BLaER1 treated with 17β-estradiol and CSF1 and Interleukin-3, amounts not matched to agents 10 nM and 100 nM (cell line): ENCODE measurements around the gene KLHL17.
A peak's percentile ranks its signal among the peaks of the same experiment; 100 is the strongest.

Source experiments
- H3K27ac ChIP-seq, 11 experiments: shearing (Covaris generic); formaldehyde crosslinking; 2 replicates each; pipeline ENCODE4 v1.8.1; 2022
- H3K27me3 ChIP-seq, 11 experiments: shearing (Covaris generic); formaldehyde crosslinking; 2 replicates each; pipeline ENCODE4 v1.8.1; 2022
- H3K36me3 ChIP-seq, 11 experiments: shearing (Covaris generic); formaldehyde crosslinking; 2 replicates each; pipeline ENCODE4 v1.8.1; 2022
- H3K4me1 ChIP-seq, 10 experiments: shearing (Covaris generic); formaldehyde crosslinking; 2 replicates each; pipeline ENCODE4 v1.8.1; 2022
- H3K4me2 ChIP-seq, 11 experiments: shearing (Covaris generic); formaldehyde crosslinking; 2 replicates each; pipeline ENCODE4 v1.8.1; 2022
- H3K4me3 ChIP-seq, 10 experiments: shearing (Covaris generic); formaldehyde crosslinking; 2 replicates each; pipeline ENCODE4 v1.8.1; 2022
- H3K9ac ChIP-seq, 11 experiments: shearing (Covaris generic); formaldehyde crosslinking; 2 replicates each; pipeline ENCODE4 v1.8.1; 2022
- H3K9me3 ChIP-seq, 11 experiments: shearing (Covaris generic); formaldehyde crosslinking; replicated peaks in 1 of 11; 2 replicates each; pipeline ENCODE4 v1.8.1; 2022
- H4K20me1 ChIP-seq, 11 experiments: shearing (Covaris generic); formaldehyde crosslinking; 2 replicates each; pipeline ENCODE4 v1.8.1; 2022
- Cebpa-rat ChIP-seq, 11 experiments: shearing (Covaris generic); IDR thresholded peaks; 2 replicates each; pipeline ENCODE4 v1.8.1; 2022

Gene KLHL17

GRCh38 chr1:997993-998744 lies 37.8 kb downstream of the KLHL17 start:
- Histone ChIP-seq H3K4me1 (peaks cover 20 to 58% (median 47%) of the 10 kb centered on the region in 10 experiments; a peak in 19 of 20 replicates), H3K9me3 (no peaks in the 10 kb centered on the region), H3K9ac (no peak overlapping the region; a peak in 1 of 22 replicates), H4K20me1 (peaks cover 0 to 63% (median 37%) of the 10 kb centered on the region in 11 experiments; a peak in 18 of 22 replicates), H3K27ac (no peak overlapping the region), H3K27me3 (peaks cover 88 to 100% (median 97%) of the 10 kb centered on the region in 11 experiments), H3K4me2 (peak overlapping the region in 10 of 11 experiments; percentile 26 to 100 (median 90); a peak in 18 of 22 replicates), H3K4me3 (peak overlapping the region in 5 of 10 experiments; percentile 11 to 68 (median 26); a peak in 4 of 20 replicates), H3K36me3 (no peaks in the 10 kb centered on the region)
- no peak for TF ChIP-seq Cebpa-rat (IDR thresholded peaks at IDR 0.05)

DNA sequence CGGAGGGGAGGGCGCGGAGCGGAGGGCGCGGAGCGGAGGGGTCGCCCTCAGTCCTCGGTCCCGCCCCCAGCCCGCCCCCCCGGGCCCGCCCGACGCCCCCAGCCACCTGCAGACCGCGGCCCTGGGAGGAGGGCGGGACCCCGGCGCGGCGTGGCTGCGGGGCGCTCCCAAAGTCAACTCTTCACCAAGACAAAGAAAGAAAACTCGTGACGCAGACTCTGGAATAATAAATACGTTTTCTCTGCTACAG lies 38.3 kb downstream of the KLHL17 start:
- no peaks in the 10 kb centered on the region for H3K9me3 ChIP-seq
- peak overlapping the region in 9 of 11 experiments; percentile 21 to 74 (median 56); a peak in 13 of 22 replicates for H3K9ac ChIP-seq
- peak overlapping the region; percentile 89 to 100 (median 97) for H3K4me2 ChIP-seq
- H3K27ac ChIP-seq = no peak overlapping the region
- H3K36me3 ChIP-seq = no peaks in the 10 kb centered on the region
- peaks cover 0 to 66% (median 37%) of the 10 kb centered on the region in 11 experiments; a peak in 18 of 22 replicates for H4K20me1 ChIP-seq
- peak overlapping the region; percentile 55 to 75 (median 66) for H3K4me3 ChIP-seq
- TF ChIP-seq Cebpa-rat (IDR thresholded peaks at IDR 0.05) = no peak
- peaks cover 20 to 58% (median 47%) of the 10 kb centered on the region in 10 experiments; a peak in 19 of 20 replicates for H3K4me1 ChIP-seq
- peaks cover 88 to 100% (median 98%) of the 10 kb centered on the region in 11 experiments for H3K27me3 ChIP-seq

DNA sequence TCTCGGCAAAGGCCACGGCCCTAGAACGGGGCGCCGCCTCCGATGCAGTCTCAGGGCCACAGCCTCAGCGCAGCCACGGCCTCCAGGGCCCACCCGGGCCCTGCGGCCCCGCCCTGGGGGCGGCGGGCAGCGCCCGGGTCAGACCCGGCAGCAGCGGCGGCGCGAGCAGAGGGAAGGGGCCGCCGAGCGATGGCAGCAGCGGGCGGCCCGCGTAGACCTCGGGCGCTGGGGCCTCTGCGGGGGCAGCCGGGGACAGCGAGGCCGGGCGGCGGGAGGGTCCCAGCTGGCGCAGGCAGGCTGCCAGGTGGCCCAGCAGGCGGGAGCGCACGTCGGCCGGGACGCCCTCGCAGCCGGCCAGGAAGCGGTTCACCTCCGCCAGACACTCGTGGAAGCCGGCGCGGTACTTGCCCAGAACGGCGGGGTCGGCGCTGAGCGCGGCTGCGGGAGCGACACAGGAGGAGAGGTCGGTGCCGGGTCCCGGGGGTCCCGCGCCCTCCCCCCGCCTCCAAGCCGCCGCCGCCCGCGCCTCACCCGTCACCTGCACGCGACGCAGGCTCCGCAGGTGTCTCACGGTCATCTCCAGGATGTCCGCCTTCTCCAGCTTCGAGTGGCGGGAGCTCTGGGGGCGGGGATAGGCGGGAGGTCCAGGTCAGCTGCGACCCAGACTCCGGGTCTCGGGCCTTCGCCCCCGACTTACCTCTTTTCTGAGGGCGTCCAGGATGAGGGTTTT lies 38.8 kb downstream of the KLHL17 start:
- no peaks in the 10 kb centered on the region for H3K9me3 ChIP-seq
- H3K4me2 ChIP-seq = peak overlapping the region; percentile 89 to 100 (median 97)
- peaks cover 92 to 100% (median 96%) of the 10 kb centered on the region in 11 experiments for H3K27me3 ChIP-seq
- H3K4me1 ChIP-seq = peaks cover 23 to 62% (median 51%) of the 10 kb centered on the region in 10 experiments
- H3K9ac ChIP-seq = peak overlapping the region in 10 of 11 experiments; percentile 3 to 74 (median 57); a peak in 14 of 22 replicates
- H3K27ac ChIP-seq = no peak overlapping the region
- no peak for TF ChIP-seq Cebpa-rat (IDR thresholded peaks at IDR 0.05)
- H3K36me3 ChIP-seq = no peaks in the 10 kb centered on the region
- H3K4me3 ChIP-seq = peak overlapping the region; percentile 55 to 75 (median 66)
- H4K20me1 ChIP-seq = peaks cover 0 to 70% (median 37%) of the 10 kb centered on the region in 11 experiments; a peak in 18 of 22 replicates

GRCh38 chr1:999725-1000356 lies 39.5 kb downstream of the KLHL17 start, which contains the start of gene HES4:
HES4 (minus strand) TSS chr1:1000097; CDS start chr1:999973, 124 bp downstream.
- peak within 1 kb of the TSS; percentile 55 to 75 (median 66) for H3K4me3 ChIP-seq
- peak within 1 kb of the TSS; percentile 89 to 100 (median 97) for H3K4me2 ChIP-seq
- peak within 1 kb of the TSS; percentile 16 to 65 (median 41); a peak in 16 of 22 replicates for H3K27ac ChIP-seq
- H3K27me3 ChIP-seq = peaks cover 86 to 100% (median 93%) of the 10 kb centered on the region in 11 experiments
- H4K20me1 ChIP-seq = peaks cover 0 to 77% (median 37%) of the 10 kb centered on the region in 11 experiments; a peak in 18 of 22 replicates
- peaks cover 30 to 69% (median 58%) of the 10 kb centered on the region in 10 experiments for H3K4me1 ChIP-seq
- H3K36me3 ChIP-seq = no peaks in the 10 kb centered on the region
- TF ChIP-seq Cebpa-rat (IDR thresholded peaks at IDR 0.05) = no peak
- H3K9ac ChIP-seq = peak within 1 kb of the TSS; percentile 47 to 77 (median 69)
- no peaks in the 10 kb centered on the region for H3K9me3 ChIP-seq

DNA sequence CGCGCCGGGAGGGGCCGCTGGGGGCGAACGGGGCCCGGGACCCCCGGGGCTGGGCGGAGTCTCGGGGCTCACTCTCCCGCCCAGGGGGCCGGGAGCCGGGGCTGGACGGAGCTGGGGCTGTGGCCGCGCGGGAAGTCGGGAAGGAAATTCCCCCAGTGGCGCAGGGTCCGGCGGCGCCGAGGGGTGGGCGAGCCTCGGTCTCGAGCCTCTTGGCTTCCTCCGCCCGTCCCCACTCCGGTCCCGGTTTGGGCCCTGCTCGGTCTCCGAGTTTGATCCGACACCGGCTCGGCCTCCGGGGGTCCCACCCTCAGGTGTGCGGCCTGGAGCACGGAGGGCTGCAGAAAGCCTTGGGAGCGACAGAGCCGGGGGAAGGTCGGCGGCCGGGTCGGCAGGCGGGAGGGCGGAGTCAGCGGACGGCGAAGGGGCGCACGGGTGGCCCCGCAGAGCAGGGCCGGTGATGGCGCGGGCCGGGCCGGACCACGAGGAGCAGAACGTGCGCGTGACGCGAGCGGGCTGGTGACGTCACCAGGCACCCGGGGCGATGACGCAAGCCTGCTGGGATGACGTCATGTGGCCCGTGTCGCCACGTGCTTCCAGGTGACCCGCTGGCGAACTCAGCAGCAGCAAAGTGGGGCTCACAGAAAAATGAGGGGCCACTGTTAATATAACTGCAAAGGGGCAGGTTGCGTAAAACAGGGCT lies 40.1 kb downstream of the KLHL17 start:
- TF ChIP-seq Cebpa-rat (IDR thresholded peaks at IDR 0.05) = peak in 7 of 11 experiments; percentile 40 to 90 (median 75); a peak in 12 of 22 replicates
- Histone ChIP-seq H3K27ac (peak overlapping the region; percentile 16 to 65 (median 41); a peak in 16 of 22 replicates), H4K20me1 (peaks cover 0 to 80% (median 37%) of the 10 kb centered on the region in 11 experiments; a peak in 18 of 22 replicates), H3K9me3 (no peaks in the 10 kb centered on the region), H3K9ac (peak overlapping the region; percentile 47 to 77 (median 69)), H3K4me2 (peak overlapping the region; percentile 89 to 100 (median 97)), H3K36me3 (no peaks in the 10 kb centered on the region), H3K4me1 (peaks cover 36 to 76% (median 65%) of the 10 kb centered on the region in 10 experiments), H3K4me3 (peak overlapping the region; percentile 55 to 75 (median 66)), H3K27me3 (peaks cover 79 to 99% (median 91%) of the 10 kb centered on the region in 11 experiments)

DNA sequence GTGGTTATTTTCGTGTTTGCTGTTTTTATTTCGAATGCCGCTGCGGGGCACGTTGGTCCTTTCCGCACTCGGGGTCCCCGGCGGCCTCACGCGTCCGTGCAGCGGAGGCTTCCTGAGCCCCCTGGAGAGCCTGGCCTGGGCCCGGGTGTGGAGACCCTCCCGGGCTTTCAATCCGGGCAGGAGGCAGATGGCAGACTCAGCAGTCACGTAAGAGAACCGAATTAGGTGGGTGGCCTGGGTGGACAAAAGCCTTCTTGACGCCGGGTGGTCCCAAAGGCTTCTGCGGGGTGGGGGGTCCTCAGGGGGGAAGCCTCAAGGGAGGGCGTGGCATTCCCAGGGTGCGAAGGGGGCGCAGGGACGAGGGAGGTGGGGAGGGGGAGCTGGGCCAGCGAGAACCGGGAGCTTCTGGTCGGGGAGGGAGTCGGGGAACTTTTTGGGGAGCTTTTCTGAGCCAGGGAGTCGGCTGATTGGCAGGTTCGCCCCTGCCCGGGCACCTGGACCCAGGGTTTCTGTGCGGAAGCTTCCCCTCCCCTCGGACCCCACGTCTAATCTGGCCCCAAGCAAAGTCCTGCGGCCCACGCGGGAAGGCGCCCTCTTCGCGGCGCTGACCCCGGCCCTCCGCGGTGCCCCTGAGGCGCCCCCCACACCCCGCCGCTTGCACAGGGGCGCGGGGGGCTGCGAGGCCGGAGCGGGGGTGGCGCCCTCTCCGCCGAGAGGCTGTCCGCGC lies 40.8 kb downstream of the KLHL17 start:
- peak overlapping the region in 10 of 11 experiments; percentile 48 to 77 (median 70); a peak in 15 of 22 replicates for H3K9ac ChIP-seq
- no peak; a peak in 2 of 22 replicates for TF ChIP-seq Cebpa-rat (IDR thresholded peaks at IDR 0.05)
- H3K27me3 ChIP-seq = peaks cover 72 to 92% (median 84%) of the 10 kb centered on the region in 11 experiments
- H3K4me2 ChIP-seq = peak overlapping the region; percentile 89 to 100 (median 97)
- H3K9me3 ChIP-seq = no peaks in the 10 kb centered on the region
- H3K36me3 ChIP-seq = no peaks in the 10 kb centered on the region
- H4K20me1 ChIP-seq = peaks cover 0 to 77% (median 37%) of the 10 kb centered on the region in 11 experiments; a peak in 18 of 22 replicates
- peak overlapping the region; percentile 55 to 75 (median 66) for H3K4me3 ChIP-seq
- peaks cover 36 to 83% (median 68%) of the 10 kb centered on the region in 10 experiments for H3K4me1 ChIP-seq
- peak overlapping the region in 6 of 11 experiments; percentile 16 to 65 (median 44); a peak in 8 of 22 replicates for H3K27ac ChIP-seq

DNA sequence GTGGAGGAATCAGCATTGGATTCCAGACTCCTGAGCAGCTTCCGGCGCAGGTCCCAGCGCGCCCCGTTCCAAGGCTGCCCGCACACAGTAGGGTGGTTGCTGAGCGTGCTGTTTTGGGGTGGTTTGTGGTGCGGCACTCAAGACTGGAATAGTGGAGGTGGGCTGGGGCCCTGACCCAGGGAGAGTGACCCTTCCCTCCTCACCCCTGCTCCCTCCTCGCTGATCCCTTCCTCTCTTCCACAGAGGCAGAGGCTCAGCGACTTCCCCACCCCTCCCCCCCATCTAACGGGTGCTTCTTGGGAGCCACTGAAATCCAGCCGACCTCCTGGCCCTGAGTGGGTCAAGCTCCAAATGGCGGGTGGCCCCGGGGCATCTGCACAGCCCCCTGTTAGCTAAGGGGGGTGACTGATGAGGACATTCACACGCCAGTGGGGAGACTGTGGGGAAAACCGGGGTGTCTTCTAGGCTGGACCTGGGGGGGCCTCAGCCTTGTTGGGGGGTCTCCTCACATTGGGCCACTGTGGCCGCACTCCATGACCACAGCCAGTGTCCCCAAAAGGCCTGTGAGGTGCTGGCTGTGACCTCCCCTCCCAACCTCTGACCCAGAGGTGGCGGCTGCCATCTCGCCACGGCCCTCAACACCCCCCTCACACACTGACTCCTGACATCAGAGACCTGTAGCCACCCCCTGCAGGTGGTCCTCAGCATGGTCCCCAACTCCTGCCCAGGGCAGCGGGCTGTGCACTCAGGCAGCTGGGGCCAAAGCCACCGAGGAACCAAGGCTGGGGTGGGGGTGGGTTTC lies 43.4 kb downstream of the KLHL17 start:
- Histone ChIP-seq H3K4me3 (no peak overlapping the region), H4K20me1 (peaks cover 0 to 58% (median 19%) of the 10 kb centered on the region in 11 experiments; a peak in 18 of 22 replicates), H3K9ac (peak overlapping the region in 3 of 11 experiments; percentile 5 to 44 (median 39); a peak in 3 of 22 replicates), H3K27ac (no peak overlapping the region), H3K36me3 (no peaks in the 10 kb centered on the region), H3K4me2 (peak overlapping the region in 10 of 11 experiments; percentile 65 to 94 (median 80); a peak in 20 of 22 replicates), H3K27me3 (peaks cover 46 to 66% (median 58%) of the 10 kb centered on the region in 11 experiments), H3K9me3 (peaks cover 0 to 2% (median 0%) of the 10 kb centered on the region in 11 experiments; a peak in 1 of 22 replicates), H3K4me1 (peaks cover 38 to 69% (median 57%) of the 10 kb centered on the region in 10 experiments)
- TF ChIP-seq Cebpa-rat (IDR thresholded peaks at IDR 0.05) = no peak
